Endothelial cell of umbilical vein (primary cell): ENCODE results near the gene WRAP73. TPM values are rescaled to one million over a fixed set of nuclear protein-coding genes. Genes with fewer than 3 reads are reported as not detected.

Experiments used
- BruUV-seq: library from RNA; stranded (reverse); fragments of 400-500 nt; replicated peaks from 2 replicates; lab custom pipeline; 2021; lab: Mats Ljungman, UMichigan
- CTCF ChIA-PET: fragments of 300-600, 350-600 bp; sonication (Branson Sonifier 250); formaldehyde crosslinking; loops from one replicate; lab custom pipeline; 2021; ENCODE audit warnings: antibody characterized with exemption, inconsistent platforms; lab: Charles Lee
- POLR2A ChIA-PET: fragments of 300-600, 350-600 bp; sonication (Branson Sonifier 250); formaldehyde crosslinking; loops from one replicate; lab custom pipeline; 2021; ENCODE audit warnings: antibody characterized with exemption, inconsistent platforms; lab: Charles Lee
- DNase-seq: peaks from one replicate; pipeline ENCODE4 v3.0.0-alpha.2; 2011; ENCODE audit warnings: low read depth, low spot score
- FAIRE-seq: peaks from 2 replicates; lab custom pipeline; 2011; peaks lifted over from hg19 to GRCh38; lab: Jason Lieb, UNC
- H2AFZ ChIP-seq: 2 replicates; pipeline ENCODE4 v1.6.0; 2012; ENCODE audit warnings: low read depth, low read length, control low read depth, inconsistent platforms
- H3K27ac ChIP-seq: 2 replicates; pipeline ENCODE4 v1.5.1; 2011; ENCODE audit warnings: low read depth, mild to moderate bottlenecking, control low read depth, low read length, moderate library complexity; ENCODE audit not compliant: insufficient read depth
- H3K27me3 ChIP-seq, 2 experiments: 2 replicates each; pipeline versions ENCODE4 v1.6.0 to v1.6.1; 2011; ENCODE audit warnings: low read length in 2 of 2, mixed read lengths in 1 of 2; ENCODE audit not compliant: control insufficient read depth in 2 of 2, insufficient read depth in 2 of 2
- H3K36me3 ChIP-seq, 2 experiments: 2 replicates in 1 of 2; 3 replicates in 1 of 2; pipeline ENCODE4 v1.5.1; 2011; ENCODE audit warnings: low read length in 2 of 2, mild to moderate bottlenecking in 1 of 2, moderate library complexity in 1 of 2; ENCODE audit not compliant: control insufficient read depth in 2 of 2, insufficient read depth in 2 of 2; ENCODE audit errors: extremely low read depth in 1 of 2
- H3K4me1 ChIP-seq: 3 replicates; pipeline ENCODE4 v1.5.1; 2011; ENCODE audit warnings: mild to moderate bottlenecking, low read length; ENCODE audit not compliant: control insufficient read depth, insufficient read depth; ENCODE audit errors: extremely low read depth
- H3K4me2 ChIP-seq: 2 replicates; pipeline ENCODE4 v1.6.1; 2011; ENCODE audit warnings: low read length, control low read depth, mixed read lengths; ENCODE audit not compliant: insufficient read depth
- H3K4me3 ChIP-seq, 3 experiments: fragments of 200-600 bp in 1 of 3; sonication (generic), shearing (Covaris generic) in 1 of 3; replicated peaks in 1 of 3; 2 replicates each; pipeline ENCODE4 v1.5.1; 2011 to 2016; ENCODE audit warnings: control low read depth in 3 of 3, low read length in 3 of 3, mild to moderate bottlenecking in 2 of 3, inconsistent platforms in 1 of 3, low read depth in 1 of 3, moderate library complexity in 1 of 3; ENCODE audit not compliant: insufficient read depth in 1 of 3
- H3K79me2 ChIP-seq: 2 replicates; pipeline ENCODE4 v1.6.0; 2012; ENCODE audit warnings: low read length, inconsistent platforms; ENCODE audit not compliant: control insufficient read depth, insufficient read depth
- H3K9ac ChIP-seq: replicated peaks from 2 replicates; pipeline ENCODE3; 2011; ENCODE audit warnings: low read length, control low read depth; ENCODE audit not compliant: insufficient read depth; ENCODE audit errors: extremely low read depth
- H3K9me1 ChIP-seq: replicated peaks from 3 replicates; pipeline ENCODE4 v1.6.0; 2011; ENCODE audit warnings: mild to moderate bottlenecking, low read length; ENCODE audit not compliant: control insufficient read depth, insufficient read depth; ENCODE audit errors: extremely low read depth
- H3K9me3 ChIP-seq: replicated peaks from 2 replicates; pipeline ENCODE4 v1.5.1; 2012; ENCODE audit warnings: low read length, inconsistent platforms; ENCODE audit not compliant: control insufficient read depth, insufficient read depth
- H4K20me1 ChIP-seq: replicated peaks from 2 replicates; pipeline ENCODE3; 2011; ENCODE audit warnings: mild to moderate bottlenecking, low read length; ENCODE audit not compliant: control insufficient read depth, insufficient read depth; ENCODE audit errors: extremely low read depth
- GATA2 ChIP-seq: IDR thresholded peaks from 2 replicates; pipeline ENCODE4 v1.7.0; 2011; ENCODE audit warnings: low read depth, mild to moderate bottlenecking, moderate library complexity, mixed read lengths, low read length; ENCODE audit not compliant: insufficient read length, insufficient read depth
- POLR2AphosphoS5 ChIP-seq: IDR thresholded peaks from 2 replicates; pipeline ENCODE4 v1.6.1; 2012; ENCODE audit warnings: low read depth, mild to moderate bottlenecking, control low read depth, low read length, moderate library complexity; ENCODE audit not compliant: insufficient read depth
- dilution Hi-C: fragments of 300-500 bp; cut with MboI; formaldehyde crosslinking; loops from one replicate; pipeline ENCODE4 v1.15.0; 2019; ENCODE audit warnings: low sequenced_read_pairs; ENCODE audit not compliant: extremely low pct_ligation_motif_present
- intact Hi-C: fragments of 100-400 bp; cut with micrococcal nuclease; formaldehyde crosslinking; loops from one replicate; pipeline ENCODE4 v1.10.0; 2022
- polyA plus RNA-seq, 4 experiments: library from polyadenylated mRNA; depleted of rRNA in 3 of 4; stranded (reverse) in 3 of 4; unstranded in 1 of 4; fragments of >200 nt; gene quantifications; 2 replicates each; pipeline versions ENCODE4 v1.2.1 to v1.2.3, GENCODE V29; 2011 to 2012; ENCODE audit warnings: missing spikeins in 1 of 4
- total RNA-seq: library from RNA; stranded (reverse); gene quantifications from 2 replicates; pipeline ENCODE4 v1.2.3, GENCODE V29; 2021
- TF ChIP-seq, protein P1 (sequence below), 2 donors: IDR thresholded peaks; 1 replicate in 1 of 2; 2 replicates in 1 of 2; pipeline ENCODE4 v1.5.1; 2011; ENCODE audit warnings: low read length in 2 of 2, mild to moderate bottlenecking in 2 of 2, moderate library complexity in 2 of 2, control low read depth in 1 of 2, inconsistent platforms in 1 of 2, low read depth in 1 of 2; ENCODE audit not compliant: insufficient read depth in 1 of 2; ENCODE audit errors: extremely low read depth in 1 of 2

The WRAP73 gene
- total and polyA plus RNA-seq, 2 donors (not counting 3 experiments of a cell fraction or from before 2014, with no cell fraction given): 23.0 to 50.7 TPM

DNA sequence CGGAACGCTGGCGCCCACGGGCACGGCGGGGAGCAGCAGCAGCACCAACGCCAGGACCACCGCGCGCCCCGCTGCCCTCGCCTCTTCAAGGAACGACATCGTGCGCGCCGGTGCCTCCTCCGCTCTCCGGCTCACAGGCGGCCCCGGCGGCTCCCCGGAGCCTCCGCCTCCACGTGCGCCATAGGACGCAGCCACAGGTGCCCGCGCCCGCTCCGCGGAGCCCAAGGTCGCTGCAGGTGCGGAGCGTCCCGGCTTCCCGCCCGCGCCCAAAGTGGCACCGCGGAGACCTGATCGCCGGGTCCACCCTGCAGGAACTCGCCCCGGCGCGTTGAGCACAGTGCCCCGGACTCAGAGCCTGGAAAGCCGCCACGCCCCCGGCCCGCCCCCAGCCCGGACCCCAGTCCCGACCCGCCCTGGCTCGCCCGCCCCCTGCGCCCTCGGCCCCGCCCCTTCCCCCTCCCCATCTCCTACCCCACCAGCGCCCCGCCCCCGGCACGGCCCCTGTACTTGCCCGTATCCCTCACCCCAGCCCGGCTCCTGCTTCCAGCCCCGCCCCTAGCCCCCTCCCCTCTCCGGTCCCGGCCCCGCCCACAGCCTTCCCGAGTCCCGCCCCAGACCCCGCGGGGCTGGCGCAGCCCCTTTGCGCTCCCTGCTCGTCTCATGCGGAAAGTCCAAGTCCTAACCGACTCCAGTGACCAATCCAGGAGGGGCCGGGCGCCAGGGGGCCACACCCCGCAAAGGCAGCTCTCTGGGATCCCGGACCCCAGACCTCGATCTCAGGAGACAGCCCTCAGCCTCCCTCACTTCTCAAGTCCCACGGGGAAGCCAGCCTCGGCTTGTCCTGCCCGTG is 38.5 kb downstream of the WRAP73 start, which contains the start of gene MEGF6:
TSS of gene MEGF6 (minus strand) at position 339 of the 850 bp plus-strand sequence. CDS start at position 99, 240 bp downstream.
- Histone ChIP-seq H3K36me3 (no peaks in the 10 kb centered on the region), H3K27ac (no peak within 1 kb of the TSS), H3K4me3 (peak within 1 kb of the TSS; percentile 22 to 67 (median 54)), H3K27me3 (no peaks in the 10 kb centered on the region), H3K4me1 (peaks cover 39% of the 10 kb centered on the region), H3K9me1 (no peaks in the 10 kb centered on the region), H2AFZ (peak within 1 kb of the TSS; percentile 92), H3K79me2 (no peaks in the 10 kb centered on the region), H3K4me2 (peak within 1 kb of the TSS; percentile 73), H3K9ac (no peak within 1 kb of the TSS), H4K20me1 (no peaks in the 10 kb centered on the region), H3K9me3 (no peaks in the 10 kb centered on the region)
- dilution Hi-C loops: no loop called here
- peak; percentile 81 for DNase-seq
- POLR2A ChIA-PET: interaction anchor here (1.4 kb wide), 1 partner anchor 20 kb away, joined by 3 read pairs; no protein-coding TSS in a partner anchor
- CTCF ChIA-PET: interaction anchor here (0.7 to 3.8 kb wide), 4 partner anchors 7 to 47 kb away, joined by 3 to 24 read pairs (median 6); no protein-coding TSS in a partner anchor
- intact Hi-C loops: loop anchor here (1.0 to 2.0 kb wide), 2 partner anchors 21 to 71 kb away; no protein-coding TSS in a partner anchor
- FAIRE-seq: peak; percentile 85
- no TSS peak for BruUV-seq
- TF ChIP-seq POLR2AphosphoS5 (peak; percentile 12), GATA2 (no peak)
- TF ChIP-seq, protein P1, sequence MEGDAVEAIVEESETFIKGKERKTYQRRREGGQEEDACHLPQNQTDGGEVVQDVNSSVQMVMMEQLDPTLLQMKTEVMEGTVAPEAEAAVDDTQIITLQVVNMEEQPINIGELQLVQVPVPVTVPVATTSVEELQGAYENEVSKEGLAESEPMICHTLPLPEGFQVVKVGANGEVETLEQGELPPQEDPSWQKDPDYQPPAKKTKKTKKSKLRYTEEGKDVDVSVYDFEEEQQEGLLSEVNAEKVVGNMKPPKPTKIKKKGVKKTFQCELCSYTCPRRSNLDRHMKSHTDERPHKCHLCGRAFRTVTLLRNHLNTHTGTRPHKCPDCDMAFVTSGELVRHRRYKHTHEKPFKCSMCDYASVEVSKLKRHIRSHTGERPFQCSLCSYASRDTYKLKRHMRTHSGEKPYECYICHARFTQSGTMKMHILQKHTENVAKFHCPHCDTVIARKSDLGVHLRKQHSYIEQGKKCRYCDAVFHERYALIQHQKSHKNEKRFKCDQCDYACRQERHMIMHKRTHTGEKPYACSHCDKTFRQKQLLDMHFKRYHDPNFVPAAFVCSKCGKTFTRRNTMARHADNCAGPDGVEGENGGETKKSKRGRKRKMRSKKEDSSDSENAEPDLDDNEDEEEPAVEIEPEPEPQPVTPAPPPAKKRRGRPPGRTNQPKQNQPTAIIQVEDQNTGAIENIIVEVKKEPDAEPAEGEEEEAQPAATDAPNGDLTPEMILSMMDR (IDR thresholded peaks at IDR 0.05; ENCODE audit: extremely low read depth in 1 of 2, insufficient read depth in 1 of 2, low read depth in 1 of 2, low read length in 2 of 2): no peak
